ENCODE measurements around the gene RCAN2.
"Not testable (repeated sequence)": the region's sequence is repeated elsewhere in the genome, so short reads cannot be mapped to it uniquely, and the experiment has no call there.

Gene RCAN2

DNA sequence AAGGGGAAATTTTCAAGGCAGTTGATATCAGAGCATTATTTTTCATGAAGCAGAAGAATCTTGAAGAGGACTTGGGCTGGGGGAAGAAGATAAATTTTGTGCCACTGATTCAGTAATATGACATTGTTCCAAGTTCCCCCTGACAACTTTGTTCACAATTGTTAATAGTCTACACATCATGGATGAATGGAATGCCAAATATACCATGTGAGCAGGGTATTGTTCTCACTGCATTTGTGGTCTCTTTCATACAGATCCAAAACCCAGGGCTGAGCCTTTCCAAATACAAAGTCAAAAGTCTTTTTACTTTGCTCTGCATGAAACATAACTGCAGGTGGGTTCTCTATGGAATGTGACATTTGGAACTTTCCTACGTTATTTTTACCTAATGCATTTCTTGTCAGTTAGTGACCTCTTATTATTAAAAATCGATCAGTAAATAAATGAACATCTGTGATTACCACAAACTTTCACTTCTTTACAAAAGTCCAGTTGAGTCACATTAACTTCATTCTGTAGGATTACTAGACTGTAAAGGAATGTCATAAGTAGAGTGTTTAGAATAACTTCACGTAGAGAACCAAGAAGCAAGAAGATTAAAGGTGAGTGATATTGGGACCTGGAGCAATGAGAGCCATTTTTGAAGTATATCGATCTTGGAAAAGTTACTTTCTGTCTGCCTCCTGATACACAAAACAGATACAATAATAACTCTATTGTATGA lies 100.9 kb downstream of the RCAN2 start:
- DNase-seq (ENCODE audit: low read depth in 2 of 2), result no peak

DNA sequence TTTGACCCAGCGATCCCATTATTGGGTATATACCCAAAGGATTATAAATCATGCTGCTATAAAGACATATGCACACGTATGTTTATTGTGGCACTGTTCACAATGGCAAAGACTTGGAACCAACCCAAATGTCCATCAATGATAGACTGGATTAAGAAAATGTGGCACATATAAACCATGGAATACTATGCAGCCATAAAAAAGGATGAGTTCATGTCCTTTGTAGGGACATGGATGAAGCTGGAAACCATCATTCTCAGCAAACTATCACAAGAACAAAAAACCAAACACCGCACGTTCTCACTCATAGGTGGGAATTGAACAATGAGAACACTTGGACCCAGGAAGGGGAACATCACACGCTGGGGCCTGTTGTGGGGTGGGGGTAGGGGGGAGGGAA lies 103.5 kb downstream of the RCAN2 start:
- DNase-seq (ENCODE audit: low read depth in 2 of 2), result not testable (repeated sequence)

DNA sequence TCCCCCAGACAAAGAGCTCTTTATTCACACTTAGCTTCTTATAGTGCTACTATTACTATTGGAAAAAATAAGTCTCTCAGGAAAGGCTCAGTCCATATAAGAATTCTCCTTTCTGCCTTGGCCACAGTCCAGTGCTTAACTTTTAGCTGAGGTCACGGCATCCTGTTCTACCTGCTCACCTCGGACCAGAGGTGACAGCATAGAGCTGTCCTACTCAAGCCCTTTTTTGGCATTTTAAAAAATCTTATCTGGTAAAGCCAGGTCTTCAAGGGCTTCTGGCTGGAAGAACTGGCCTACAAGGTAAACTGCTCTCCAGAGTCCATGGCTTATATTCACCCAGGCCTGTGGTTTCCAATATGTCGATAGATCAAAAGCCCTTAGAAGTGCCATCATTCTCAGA lies 109.7 kb downstream of the RCAN2 start:
- DNase-seq (ENCODE audit: low read depth in 2 of 2), result no peak

DNA sequence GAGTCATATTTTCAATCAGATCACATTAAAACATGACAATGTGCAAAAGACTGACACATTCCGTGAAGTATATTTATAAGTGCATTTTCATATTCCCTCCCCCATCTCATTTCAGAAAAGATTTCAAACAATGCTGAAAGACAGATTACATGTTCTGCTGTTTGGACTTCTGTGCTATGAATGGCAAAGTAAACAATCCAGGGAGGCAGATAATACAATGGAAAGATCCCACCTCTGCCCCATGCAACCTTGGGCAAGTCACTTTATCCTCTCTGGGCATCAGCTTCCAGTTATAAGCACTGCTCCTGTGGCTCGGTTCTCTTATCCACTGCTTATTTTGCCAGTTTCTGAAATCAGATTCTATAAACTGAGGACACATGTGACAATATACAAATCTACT lies 110.2 kb downstream of the RCAN2 start:
- no peak for DNase-seq (ENCODE audit: low read depth in 2 of 2)

DNA sequence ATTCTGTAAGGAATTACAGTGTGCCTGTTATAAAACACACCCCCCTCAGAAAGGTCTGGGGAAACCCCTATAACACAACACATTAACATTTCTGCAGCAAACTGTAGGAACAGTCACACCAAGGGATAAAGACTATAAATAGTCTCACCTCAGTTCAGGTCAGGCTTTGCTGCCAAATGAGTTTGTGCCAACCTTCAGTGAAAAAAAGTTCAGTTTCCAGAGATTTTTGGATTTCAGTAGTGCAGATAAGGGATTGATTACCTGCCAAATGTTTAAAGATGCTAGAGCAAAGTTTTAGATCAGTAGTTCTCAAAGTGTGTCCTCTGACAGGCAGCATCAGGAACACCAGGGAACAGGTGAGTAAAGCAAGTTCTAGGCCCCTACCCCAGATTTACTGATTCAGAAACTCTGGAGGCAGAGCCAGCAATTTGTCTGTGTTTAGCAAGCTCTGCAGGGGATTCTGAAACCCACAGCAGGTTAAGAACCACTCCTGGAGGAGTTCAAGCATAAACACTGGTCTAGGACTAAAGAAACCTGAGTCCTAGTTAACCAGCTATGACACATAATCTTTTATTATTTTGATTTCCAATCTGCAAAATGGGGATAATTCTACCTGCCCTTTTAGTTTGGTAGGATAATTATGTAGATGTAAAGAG lies 111.0 kb downstream of the RCAN2 start:
- no peak for DNase-seq (ENCODE audit: low read depth in 2 of 2)

DNA sequence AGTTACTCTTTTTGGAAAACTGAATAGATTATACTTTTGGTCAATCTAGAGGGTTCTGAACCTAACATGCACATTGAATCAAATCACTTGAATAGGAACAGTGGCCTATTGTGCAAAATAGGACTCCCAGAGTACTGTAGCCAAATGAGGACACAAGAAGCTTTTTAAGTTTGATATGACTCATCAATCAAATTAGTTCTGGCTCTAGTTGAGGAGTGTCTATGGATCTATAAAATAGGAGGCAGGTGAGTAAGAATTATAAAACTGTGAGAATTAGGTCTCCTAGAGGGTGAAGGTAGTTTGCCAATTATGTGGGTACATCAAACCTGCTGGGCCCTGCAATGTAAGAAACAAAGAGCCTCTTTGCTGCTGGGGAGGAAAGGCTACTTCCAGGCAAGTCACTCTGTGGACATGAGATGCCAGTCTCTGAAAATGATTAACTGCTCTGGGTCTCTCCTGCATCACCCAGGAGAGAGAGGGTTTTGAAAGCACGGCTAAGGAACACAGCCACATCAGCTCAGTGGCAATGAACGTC lies 112.3 kb downstream of the RCAN2 start:
- no peak for DNase-seq (ENCODE audit: low read depth in 2 of 2)

DNA sequence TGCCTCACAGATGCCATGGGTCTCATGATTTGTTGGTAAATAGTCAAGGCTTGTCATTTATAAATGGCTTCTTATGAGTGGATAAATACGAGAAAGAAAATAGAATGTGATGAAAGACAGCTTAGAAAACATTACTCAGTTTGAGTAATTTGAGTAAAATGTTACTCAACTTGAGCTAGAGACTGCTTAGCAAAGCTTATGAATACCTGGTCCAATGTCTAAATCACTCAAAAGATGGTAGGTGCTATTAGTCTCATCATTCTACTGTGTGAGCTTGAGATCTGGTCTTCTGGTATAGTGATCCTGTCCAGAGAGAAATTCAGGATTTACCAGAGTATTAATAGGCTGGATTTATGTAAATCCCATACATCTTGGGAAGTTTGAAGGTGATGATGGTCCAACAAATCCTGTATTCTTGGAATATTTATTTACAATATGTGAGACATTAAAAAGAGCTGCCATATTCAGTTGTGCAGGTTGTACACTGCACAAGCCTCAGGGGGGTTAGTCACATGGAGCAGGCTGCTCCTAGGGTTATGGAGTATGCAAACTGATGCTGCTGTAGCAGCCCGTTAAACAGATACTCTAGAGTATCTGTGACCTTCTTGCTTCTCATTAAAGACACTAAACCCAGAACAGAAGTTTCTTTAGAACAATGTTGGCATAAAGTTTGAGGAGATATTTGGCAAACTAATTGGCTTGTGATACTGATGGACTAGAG lies 112.9 kb downstream of the RCAN2 start:
- no peak for DNase-seq (ENCODE audit: low read depth in 2 of 2)

DNA sequence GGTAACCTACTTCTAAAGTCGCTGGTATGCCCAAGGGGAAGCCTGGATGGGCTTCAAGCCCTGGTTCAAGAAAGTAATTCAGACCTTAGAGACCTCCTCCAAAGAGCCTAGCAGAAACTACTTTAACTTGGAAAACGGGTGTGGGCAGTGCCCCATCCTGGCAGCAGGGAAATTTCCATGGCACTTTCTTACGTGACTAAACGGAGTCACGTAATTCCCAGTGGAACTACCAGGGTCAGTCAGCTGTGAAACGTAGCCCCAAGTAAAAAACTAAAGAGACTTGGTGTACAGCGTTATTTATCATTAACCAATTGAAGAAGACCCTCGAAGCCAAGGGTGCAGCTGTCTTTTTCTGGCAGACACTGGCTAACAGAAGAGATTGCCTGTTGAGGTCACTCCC lies 114.0 kb downstream of the RCAN2 start:
- no peak for DNase-seq (ENCODE audit: low read depth in 2 of 2)

DNA sequence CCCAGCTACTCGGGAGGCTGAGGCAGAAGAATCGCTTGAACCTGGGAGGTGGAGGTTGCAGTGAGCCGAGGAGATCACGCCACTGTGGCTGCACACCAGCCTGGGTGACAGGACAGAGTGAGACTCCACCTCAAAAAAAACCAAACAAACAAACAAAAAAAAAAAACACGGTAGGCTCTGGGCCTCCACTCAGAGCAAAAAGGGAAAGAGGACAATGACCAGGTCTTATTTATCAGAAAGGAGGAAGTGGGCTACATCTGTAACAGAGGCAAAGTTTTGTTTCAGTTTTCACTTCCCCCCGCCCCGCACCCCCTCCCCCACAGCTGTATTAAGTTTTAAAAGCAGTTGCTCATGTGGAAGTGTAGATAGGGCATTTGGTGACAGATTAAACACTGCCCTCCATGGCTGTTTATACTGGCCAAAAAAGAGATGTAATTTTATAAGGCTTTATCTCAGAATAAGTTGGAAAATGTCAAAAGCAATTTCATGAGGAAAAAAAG lies 114.6 kb downstream of the RCAN2 start:
- no peak for DNase-seq (ENCODE audit: low read depth in 2 of 2)

DNA sequence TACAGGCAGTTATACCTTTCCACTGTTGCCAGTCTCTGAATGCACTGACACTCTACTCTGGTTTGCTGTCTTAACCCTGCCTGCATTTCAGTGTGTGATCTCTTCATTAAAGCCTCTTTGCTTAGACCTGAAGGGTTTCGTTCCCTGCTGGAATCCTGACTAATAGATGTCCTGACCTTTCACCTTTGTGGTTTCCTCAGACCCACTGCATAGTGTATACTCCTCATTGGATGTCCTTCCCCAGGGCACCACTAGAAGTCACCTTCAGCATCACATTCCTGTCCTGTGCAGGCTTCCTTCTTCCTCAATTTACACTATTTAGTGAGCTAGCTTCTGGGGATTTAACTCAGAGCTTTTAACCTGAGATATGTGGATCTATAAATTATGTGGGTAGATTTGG lies 120.6 kb downstream of the RCAN2 start:
- no peak for DNase-seq (ENCODE audit: low read depth in 2 of 2)

DNA sequence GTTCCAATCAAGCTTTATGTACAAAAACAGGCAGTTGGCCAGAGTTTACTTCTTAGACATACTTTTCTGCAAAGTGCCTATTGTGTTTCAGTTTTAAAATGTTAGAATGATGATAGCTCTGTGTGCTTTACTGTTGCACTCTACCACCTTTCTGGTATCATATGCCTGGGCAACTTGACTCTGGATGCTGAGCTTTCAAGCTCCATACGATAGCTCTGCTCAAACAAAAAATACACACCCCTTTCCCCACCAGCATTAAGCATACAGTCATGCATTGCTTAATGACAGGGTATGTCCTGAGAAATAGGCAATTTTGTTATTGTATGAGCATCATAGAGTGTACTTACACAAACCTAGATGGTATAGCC lies 123.1 kb downstream of the RCAN2 start:
- DNase-seq (ENCODE audit: low read depth in 2 of 2), result no peak

DNA sequence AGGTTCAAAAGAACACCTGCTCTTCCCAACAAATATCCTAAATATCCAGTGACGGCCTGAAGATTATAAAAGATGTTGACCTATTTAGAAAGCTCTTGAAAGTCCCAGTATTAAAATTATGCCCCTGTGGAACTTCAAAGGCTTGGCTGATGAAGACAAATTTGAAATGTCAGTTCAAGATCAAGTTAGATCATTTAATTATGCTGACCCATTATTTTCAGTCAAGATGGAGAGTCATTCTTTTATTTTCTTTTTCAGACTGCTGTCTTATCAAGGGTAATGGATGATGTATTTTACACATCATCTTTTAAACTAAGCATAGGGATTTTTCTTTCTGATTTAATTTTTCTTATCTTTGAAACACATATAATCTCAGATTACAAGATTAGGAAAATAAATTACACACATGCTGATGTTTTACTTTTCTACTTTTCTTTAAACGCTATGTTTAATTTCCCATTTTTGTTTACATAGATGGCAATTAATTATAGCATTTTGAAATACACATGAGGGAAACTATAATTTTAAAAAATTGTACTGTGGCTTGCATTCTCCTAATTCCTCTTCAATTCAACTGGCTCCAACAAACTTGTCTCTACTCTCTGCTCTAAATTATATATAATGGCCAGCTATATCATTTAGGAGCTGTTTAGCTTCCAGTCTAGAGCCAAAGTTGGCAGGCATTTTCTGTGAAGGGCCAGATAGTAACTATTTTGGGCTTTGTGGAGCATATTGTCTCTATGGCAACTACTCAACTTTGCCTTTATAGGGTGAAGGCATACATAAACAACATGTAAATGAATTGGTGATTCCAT lies 123.7 kb downstream of the RCAN2 start:
- no peak for DNase-seq (ENCODE audit: low read depth in 2 of 2)

DNA sequence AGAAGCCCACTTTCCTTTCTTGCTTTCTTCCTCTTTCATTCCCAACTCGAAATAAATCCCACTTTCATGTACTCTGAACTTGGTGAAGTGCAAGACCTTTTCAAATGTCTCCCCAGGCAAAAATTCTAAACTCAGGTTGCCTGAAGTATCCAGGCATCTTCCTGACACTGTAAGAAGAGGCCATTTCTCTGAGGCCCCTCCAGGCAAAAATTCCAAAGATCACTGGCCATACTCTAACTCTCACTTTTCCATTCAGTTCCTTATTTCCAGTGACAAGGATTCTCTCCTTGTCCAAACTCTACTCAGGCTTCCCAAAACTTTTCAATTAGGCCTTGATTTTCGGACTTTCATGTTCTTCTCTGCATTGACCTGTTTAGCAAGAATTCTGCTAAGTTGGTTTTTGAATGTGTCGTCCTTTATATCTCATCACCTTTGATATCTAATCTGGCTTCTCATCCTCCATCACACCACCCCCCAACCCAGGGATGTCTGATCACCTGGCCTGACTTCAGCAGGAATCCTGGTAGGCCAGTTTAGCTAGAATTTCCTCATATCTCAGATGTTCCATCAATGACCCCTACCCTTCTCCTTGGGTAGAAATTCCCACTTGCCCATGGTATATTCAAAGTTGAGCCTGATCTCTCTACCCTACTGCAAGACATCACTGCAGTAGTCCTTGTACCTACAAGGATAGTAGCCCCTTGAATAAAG lies 124.9 kb downstream of the RCAN2 start:
- no peak for DNase-seq (ENCODE audit: low read depth in 2 of 2)

DNA sequence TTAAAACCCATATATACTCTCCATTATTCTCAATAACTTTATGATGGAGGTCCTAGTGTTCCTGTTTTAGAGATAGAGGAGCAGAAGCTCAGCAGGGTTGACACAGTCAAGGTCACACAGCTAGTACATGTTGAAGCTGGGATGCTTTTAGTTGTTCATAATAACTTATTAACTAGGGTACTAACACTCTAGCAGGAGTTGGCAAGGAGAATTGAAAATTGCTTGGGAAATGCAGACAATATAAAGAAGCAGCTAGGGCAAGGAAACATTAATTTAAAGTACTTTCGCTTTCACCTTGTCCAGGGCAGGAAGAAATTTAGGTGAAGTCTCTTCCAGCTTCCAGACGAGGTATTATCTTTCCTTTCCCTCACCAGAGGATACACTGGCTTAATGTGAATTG lies 133.7 kb downstream of the RCAN2 start:
- no peak for DNase-seq (ENCODE audit: low read depth in 2 of 2)

DNA sequence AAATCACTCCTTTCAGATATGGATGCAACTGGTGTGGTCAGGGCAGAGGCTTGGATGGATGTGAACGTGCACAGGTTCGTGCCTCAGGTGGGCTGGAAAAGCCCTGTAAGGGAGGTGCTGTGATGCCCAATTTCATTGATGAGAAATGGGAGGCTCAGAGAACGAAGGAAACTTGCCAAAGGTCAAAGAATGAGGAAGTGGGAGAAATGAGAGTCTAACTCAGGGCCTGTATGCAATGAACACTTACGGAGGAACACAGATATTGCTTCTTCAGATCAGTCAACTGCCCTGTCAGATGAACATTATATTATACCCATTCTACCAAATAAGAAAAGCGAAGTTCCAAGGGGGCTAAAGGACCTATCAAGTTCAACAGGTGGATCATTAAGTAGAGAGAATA lies 134.7 kb downstream of the RCAN2 start:
- DNase-seq (ENCODE audit: low read depth in 2 of 2), result no peak

DNA sequence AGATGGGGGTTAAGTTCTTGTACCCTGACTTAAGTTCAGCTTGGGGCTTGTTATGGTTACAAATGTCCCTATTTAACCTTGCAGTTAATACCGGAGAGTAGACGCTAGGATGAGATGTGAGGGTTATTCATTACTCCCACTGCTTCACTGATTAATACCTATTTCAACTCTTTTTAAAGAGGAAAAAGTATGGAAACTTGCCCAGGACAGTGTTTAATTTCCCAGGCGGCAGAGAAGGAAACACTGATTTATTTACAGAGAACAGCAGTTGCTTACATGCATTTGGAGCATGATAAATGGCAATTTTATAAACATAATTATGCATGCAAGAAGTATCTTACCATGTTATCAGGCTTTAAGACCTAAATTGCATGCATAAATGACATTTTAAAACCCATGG lies 137.7 kb downstream of the RCAN2 start:
- DNase-seq (ENCODE audit: low read depth in 2 of 2), result no peak

DNA sequence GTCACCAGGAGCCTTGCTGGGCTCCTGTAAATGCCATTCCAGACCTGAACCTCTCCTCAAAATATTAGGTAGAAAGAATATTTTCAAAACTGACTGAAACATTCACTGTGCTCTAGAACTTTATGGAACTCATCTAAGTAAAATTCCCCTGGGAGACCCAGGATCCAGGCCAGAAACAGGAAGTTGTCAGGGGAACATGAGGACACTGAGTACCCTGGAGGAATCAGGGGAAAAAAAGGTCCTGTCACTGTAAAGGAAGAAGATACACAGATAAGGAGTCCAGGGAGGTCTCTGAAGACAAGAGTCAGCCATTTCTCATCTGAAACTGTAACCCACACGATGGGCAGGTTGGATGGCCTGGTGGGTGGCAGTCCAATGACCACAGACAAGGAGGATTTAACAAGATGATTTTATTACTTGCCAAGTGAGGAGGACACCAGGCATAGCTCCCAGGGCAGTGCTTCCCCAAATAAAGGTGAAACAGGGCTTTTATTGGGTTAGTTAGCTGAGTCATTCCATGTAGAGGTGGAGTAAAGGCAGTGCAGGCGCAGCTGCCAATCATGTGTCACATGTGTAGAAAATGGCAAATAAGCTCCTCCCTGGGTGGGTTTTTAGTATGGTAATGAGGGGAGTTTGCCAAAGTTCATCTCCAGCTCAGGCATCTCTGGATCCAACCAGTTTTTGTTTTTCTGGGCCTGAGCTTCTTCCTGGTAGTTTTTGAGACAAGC lies 138.5 kb downstream of the RCAN2 start:
- no peak for DNase-seq (ENCODE audit: low read depth in 2 of 2)

DNA sequence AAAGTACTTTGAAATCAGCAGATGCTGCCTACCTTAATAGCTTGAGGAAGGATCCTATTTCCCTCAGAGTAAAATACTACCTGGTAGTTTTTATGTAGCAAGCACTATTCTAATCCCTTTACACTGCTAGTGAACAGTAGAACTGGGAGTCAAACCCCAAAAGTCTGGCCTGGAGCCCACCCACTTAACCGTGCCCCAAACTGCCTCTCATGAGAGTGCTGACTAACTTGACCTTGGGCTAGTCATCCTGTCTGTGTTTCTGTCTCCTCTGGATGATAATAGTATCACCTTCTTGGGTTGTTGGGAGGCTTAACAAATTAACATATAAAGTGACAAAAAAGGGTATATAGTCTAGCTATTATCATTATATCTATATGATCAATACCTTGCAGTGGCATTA lies 140.5 kb downstream of the RCAN2 start:
- DNase-seq (ENCODE audit: low read depth in 2 of 2), result no peak

DNA sequence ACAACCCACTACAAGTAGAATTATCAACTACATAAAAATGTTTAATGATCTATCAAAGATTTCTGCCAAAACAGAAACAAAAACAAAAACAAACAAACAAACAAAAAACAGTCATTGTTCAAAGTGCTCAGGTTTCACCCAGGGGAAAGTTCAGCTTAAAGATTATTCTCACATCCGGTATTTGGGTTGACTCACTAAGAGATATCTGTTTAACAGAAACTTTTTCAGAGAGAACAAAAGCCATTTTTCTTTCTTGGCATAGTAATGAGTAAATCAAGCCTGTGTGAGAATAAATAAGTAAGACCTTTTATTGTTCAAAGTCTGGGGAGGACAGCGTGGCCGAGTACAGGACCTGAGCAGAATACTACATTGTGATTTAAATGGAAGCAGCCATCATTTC lies 143.6 kb downstream of the RCAN2 start:
- no peak for DNase-seq (ENCODE audit: low read depth in 2 of 2)

DNA sequence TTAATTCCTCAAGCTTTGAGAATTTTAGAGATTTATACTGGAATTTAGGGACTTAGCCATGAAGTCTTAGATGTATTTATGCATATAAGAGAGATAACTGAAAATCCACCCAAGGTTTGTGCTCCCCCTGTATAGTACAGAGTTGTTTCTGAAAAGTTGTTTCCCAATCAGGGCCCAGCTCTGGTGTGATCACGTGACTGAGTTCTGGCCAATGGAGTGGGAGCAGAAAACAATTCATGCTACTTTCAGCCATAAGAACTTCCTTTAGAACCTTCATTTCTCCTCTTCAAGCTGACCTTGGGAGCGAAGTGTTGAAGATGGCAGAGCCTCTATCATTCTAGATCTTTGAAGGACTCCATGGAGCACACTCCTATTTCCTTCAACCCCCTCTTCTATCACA lies 151.0 kb downstream of the RCAN2 start:
- no peak for DNase-seq (ENCODE audit: low read depth in 2 of 2)

DNA sequence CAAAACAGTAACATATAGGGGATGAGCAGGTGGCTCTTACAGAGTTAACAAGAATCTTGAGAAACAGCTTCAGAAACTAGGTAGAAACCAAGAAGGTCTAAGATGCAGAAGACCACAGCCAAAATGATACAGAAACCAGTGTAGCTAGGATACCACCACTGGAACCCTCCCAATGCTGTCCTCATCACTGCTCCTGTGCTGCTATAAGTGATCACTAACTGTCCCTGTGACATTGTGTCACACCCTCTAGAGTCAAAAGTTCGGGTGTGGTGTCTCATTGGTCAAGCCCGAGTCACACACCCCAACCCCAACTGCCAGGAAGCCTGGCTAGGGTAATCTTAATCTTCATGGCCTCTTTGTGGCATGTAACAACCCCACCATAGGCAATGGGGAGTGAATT lies 153.1 kb downstream of the RCAN2 start:
- DNase-seq (ENCODE audit: low read depth in 2 of 2), result no peak
